DOHH2 (cell line): ENCODE results near the gene GPC6.

ENCODE experiments used
- H3F3A ChIP-seq: fragments of 200-600 bp; sonication (generic), shearing (Covaris generic); 2 replicates; pipeline ENCODE4 v1.6.0; 2016; ENCODE audit warnings: antibody characterized with exemption, mild to moderate bottlenecking; ENCODE audit not compliant: control insufficient read depth, insufficient read depth
- H3K27ac ChIP-seq: fragments of 200-600 bp; sonication (generic); 2 replicates; pipeline ENCODE4 v1.5.1; 2014; ENCODE audit warnings: low read depth, mild to moderate bottlenecking, low read length, moderate library complexity
- H3K27me3 ChIP-seq: fragments of 200-600 bp; sonication (generic); 2 replicates; pipeline ENCODE4 v1.6.1; 2014; ENCODE audit warnings: mild to moderate bottlenecking, low read length, mixed read lengths; ENCODE audit not compliant: control insufficient read depth
- H3K36me3 ChIP-seq: fragments of 200-600 bp; sonication (generic); 2 replicates; pipeline ENCODE4 v1.6.1; 2014; ENCODE audit warnings: mild to moderate bottlenecking, low read length, moderate library complexity, mixed read lengths; ENCODE audit not compliant: control insufficient read depth
- H3K4me1 ChIP-seq: fragments of 200-600 bp; sonication (generic); 2 replicates; pipeline ENCODE4 v1.6.1; 2014; ENCODE audit warnings: mild to moderate bottlenecking, low read length, mixed read lengths; ENCODE audit not compliant: control insufficient read depth
- H3K4me2 ChIP-seq: fragments of 200-600 bp; sonication (generic); 2 replicates; pipeline ENCODE4 v1.6.0; 2014; ENCODE audit warnings: mild to moderate bottlenecking, low read length, moderate library complexity
- H3K4me3 ChIP-seq: fragments of 200-600 bp; sonication (generic); 2 replicates; pipeline ENCODE4 v1.5.1; 2014; ENCODE audit warnings: mild to moderate bottlenecking, low read length, mixed read lengths
- H3K79me2 ChIP-seq: fragments of 200-600 bp; sonication (generic); 2 replicates; pipeline ENCODE4 v1.6.1; 2014; ENCODE audit warnings: mild to moderate bottlenecking, low read length, mixed read lengths; ENCODE audit not compliant: control insufficient read depth
- H3K9me2 ChIP-seq: fragments of 200-600 bp; sonication (generic); replicated peaks from 2 replicates; pipeline ENCODE4 v1.6.1; 2014; ENCODE audit warnings: mild to moderate bottlenecking, low read length, mixed read lengths; ENCODE audit not compliant: control insufficient read depth
- H3K9me3 ChIP-seq: fragments of 200-600 bp; sonication (generic); 2 replicates; pipeline ENCODE4 v1.6.1; 2014; ENCODE audit warnings: antibody characterized with exemption, low read length, mixed read lengths; ENCODE audit not compliant: control insufficient read depth, insufficient read depth
- H4K20me1 ChIP-seq: fragments of 200-600 bp; sonication (generic); 2 replicates; pipeline ENCODE4 v1.6.0; 2014; ENCODE audit warnings: low read depth, mild to moderate bottlenecking, antibody characterized with exemption, low read length, moderate library complexity; ENCODE audit not compliant: control insufficient read depth, insufficient read depth
- EZH2phosphoT487 ChIP-seq: fragments of 200-600 bp; sonication (generic); IDR thresholded peaks from 2 replicates; pipeline ENCODE4 v1.6.1; 2017; ENCODE audit warnings: borderline replicate concordance, mild to moderate bottlenecking, antibody characterized with exemption, low read length, moderate library complexity, mixed read lengths
- TF ChIP-seq, protein P1 (sequence below): fragments of 200-600 bp; sonication (generic); IDR thresholded peaks from one replicate; pipeline ENCODE4 v1.5.1; 2014; ENCODE audit warnings: antibody characterized with exemption, mild to moderate bottlenecking, low read depth, low read length; ENCODE audit not compliant: poor library complexity, severe bottlenecking

GPC6 gene

DNA sequence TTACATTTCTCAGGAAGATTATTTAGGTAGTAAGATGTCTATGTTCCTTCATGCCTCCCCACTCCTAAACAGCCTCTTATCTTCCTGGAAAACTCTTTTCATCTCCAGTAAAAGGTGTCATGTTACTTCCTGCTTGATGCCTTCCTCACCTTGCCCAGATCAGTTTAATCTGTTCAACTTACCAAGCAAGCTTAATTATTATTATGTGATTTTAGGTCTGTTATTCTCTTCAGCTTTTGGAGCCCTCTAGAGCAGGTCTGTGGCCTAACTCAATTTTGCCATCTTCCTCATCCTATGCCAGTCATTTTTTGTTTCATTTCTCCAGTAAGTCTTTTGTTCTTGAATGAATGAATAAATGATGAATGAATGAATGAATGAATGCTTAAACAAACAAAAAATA is 724.5 kb downstream of the GPC6 start:
- H3K4me2 ChIP-seq = no peak overlapping the region

DNA sequence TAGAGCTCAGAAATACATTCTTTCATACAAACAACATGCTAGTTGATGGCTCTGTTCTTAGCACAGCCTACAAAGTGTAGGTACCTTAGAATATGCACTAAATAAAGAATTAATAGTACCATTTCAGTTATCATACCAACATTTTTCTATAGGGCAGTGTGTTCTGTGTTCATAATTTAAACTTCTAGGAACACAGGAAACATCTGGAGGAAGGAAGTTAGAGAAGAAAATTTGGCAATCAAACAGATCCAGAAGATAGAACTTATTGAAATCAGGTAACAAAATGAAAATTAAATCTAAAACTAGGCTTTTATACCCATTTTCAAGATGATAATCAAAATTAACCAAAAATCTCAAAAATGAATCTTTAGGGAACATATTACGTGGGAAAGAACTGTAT is 725.3 kb downstream of the GPC6 start:
- no peak overlapping the region for H3K27ac ChIP-seq

More for the DNA sequence above, 724.5 kb downstream of the GPC6 start:
- no peaks in the 10 kb centered on the region for H3K4me1 ChIP-seq
- no peaks in the 10 kb centered on the region for H3K36me3 ChIP-seq
- TF ChIP-seq, protein P1, sequence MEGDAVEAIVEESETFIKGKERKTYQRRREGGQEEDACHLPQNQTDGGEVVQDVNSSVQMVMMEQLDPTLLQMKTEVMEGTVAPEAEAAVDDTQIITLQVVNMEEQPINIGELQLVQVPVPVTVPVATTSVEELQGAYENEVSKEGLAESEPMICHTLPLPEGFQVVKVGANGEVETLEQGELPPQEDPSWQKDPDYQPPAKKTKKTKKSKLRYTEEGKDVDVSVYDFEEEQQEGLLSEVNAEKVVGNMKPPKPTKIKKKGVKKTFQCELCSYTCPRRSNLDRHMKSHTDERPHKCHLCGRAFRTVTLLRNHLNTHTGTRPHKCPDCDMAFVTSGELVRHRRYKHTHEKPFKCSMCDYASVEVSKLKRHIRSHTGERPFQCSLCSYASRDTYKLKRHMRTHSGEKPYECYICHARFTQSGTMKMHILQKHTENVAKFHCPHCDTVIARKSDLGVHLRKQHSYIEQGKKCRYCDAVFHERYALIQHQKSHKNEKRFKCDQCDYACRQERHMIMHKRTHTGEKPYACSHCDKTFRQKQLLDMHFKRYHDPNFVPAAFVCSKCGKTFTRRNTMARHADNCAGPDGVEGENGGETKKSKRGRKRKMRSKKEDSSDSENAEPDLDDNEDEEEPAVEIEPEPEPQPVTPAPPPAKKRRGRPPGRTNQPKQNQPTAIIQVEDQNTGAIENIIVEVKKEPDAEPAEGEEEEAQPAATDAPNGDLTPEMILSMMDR = no peak
- TF ChIP-seq EZH2phosphoT487 = no peak
- H3K27me3 ChIP-seq = no peaks in the 10 kb centered on the region
- H3F3A ChIP-seq = no peaks in the 10 kb centered on the region
- no peak overlapping the region for H3K4me3 ChIP-seq
- H3K9me2 ChIP-seq = no peaks in the 10 kb centered on the region
- H4K20me1 ChIP-seq = no peaks in the 10 kb centered on the region
- H3K27ac ChIP-seq = no peak overlapping the region
- H3K79me2 ChIP-seq = no peaks in the 10 kb centered on the region
- H3K9me3 ChIP-seq = no peaks in the 10 kb centered on the region

DNA sequence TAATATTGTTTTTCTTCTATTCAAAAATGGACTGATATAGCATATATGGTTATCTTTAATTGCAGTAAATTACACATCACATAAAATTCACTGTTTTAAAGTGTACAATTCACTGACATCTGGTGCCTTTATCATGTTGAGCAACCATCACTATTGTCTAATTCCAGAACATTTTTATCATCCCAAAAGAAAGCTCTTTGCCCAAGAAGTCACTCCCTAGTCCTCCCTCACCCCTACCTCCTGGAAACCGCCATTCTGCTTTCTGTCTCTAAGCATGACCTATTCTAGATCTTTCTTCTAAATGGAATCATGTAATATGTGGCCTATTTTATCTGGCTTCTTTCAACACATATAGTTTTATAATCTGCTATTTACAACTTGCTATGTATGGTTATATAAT is 727.2 kb downstream of the GPC6 start:
- Histone ChIP-seq H3K9me3 (no peaks in the 10 kb centered on the region), H4K20me1 (no peaks in the 10 kb centered on the region), H3K79me2 (no peaks in the 10 kb centered on the region), H3F3A (no peaks in the 10 kb centered on the region), H3K9me2 (no peaks in the 10 kb centered on the region), H3K27ac (no peak overlapping the region), H3K36me3 (no peaks in the 10 kb centered on the region), H3K4me1 (no peaks in the 10 kb centered on the region), H3K4me2 (no peak overlapping the region), H3K4me3 (no peak overlapping the region), H3K27me3 (no peaks in the 10 kb centered on the region)
- TF ChIP-seq EZH2phosphoT487 = no peak
- TF ChIP-seq, protein P1 = no peak

More for the DNA sequence above, 725.3 kb downstream of the GPC6 start:
- Histone ChIP-seq H3K9me3 (no peaks in the 10 kb centered on the region), H3K36me3 (no peaks in the 10 kb centered on the region), H3K4me3 (no peak overlapping the region), H3F3A (no peaks in the 10 kb centered on the region), H3K4me1 (no peaks in the 10 kb centered on the region), H3K4me2 (no peak overlapping the region), H3K79me2 (no peaks in the 10 kb centered on the region), H4K20me1 (no peaks in the 10 kb centered on the region), H3K27me3 (no peaks in the 10 kb centered on the region), H3K9me2 (no peaks in the 10 kb centered on the region)
- TF ChIP-seq, protein P1 = no peak
- TF ChIP-seq EZH2phosphoT487 = no peak

DNA sequence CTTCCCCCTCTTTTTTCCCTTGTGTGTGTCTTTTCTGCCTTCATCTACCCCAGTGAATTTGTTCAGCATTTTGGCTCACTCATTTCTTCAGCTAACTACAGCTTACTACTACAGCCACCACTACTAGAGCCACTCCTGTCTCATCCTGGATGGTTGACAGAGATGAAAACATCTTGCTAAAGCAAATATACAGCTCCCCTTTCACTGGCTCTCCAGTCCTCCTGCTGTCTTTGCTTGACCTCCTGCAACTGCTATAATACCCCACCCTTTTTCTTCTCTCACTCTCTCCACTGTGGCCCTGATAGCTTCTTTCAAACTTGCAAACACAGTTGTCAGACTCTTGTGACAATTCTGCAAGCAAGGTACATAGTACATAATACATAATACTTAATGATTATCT is 729.3 kb downstream of the GPC6 start:
- no peaks in the 10 kb centered on the region for H3K27me3 ChIP-seq
- H4K20me1 ChIP-seq = no peaks in the 10 kb centered on the region
- no peaks in the 10 kb centered on the region for H3K9me3 ChIP-seq
- no peaks in the 10 kb centered on the region for H3K4me1 ChIP-seq
- H3K4me3 ChIP-seq = no peak overlapping the region
- no peaks in the 10 kb centered on the region for H3K36me3 ChIP-seq
- H3K9me2 ChIP-seq = no peaks in the 10 kb centered on the region
- H3K4me2 ChIP-seq = no peak overlapping the region
- no peaks in the 10 kb centered on the region for H3F3A ChIP-seq
- TF ChIP-seq EZH2phosphoT487 = no peak
- TF ChIP-seq, protein P1 = no peak
- H3K27ac ChIP-seq = no peak overlapping the region
- no peaks in the 10 kb centered on the region for H3K79me2 ChIP-seq
